ENCODE results near the gene APOBEC3H. TPM values are rescaled to one million over a fixed set of nuclear protein-coding genes. Genes with fewer than 3 reads are reported as not detected.

The APOBEC3H gene
- total RNA-seq, 1 experiment from 2014 or later = not detected

DNA sequence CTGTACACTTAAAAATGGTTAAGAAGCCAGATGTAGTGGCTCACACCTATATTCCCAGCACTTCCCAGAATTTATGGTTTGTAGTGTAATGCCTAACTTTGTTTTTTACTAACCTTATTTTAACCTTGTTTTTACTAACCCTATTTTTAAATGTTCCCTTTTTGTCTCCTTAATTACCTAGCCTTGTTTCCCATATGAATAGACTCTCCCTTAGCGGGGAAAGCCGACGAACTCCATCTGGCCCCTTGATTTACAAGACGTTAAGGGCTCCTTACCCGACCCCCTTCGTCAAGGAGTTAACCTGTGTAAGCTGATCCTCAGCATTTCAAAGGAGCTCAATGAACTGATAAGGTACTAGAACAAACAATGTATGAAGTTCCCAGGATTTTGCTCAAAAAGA lies 17.1 kb downstream of the APOBEC3H start:
- H3K27me3 ChIP-seq = peaks cover 20% of the 10 kb centered on the region; the same call in 1 of the 2 replicates
- no peak overlapping the region for H3K4me3 ChIP-seq

DNA sequence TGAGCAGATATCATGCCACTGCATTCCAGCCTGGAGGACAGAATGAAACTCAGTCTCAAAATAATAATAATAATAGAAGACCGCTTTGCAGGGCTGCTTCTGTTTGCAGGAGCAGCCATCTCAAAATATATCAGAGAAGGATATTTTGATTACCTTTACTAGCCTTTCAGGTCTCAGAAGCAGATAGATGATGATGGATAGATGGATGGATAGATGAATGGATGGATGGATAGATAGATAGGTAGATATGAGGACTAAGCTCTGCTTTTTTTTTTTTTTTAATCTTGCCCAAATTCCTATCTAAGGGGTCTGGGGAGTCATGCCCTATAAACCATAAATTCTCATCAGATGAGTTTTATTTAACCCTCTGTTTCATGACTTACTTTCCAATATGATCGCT lies 18.5 kb downstream of the APOBEC3H start:
- H3K27me3 ChIP-seq = peaks cover 20% of the 10 kb centered on the region; the same call in 1 of the 2 replicates
- no peak for DNase-seq
- H3K4me3 ChIP-seq = no peak overlapping the region
- H3K9me3 ChIP-seq (replicated peaks) = no peaks in the 10 kb centered on the region; the same call in 1 of the 2 replicates
- no peaks in the 10 kb centered on the region for H3K36me3 ChIP-seq
- no peaks in the 10 kb centered on the region for H3K4me1 ChIP-seq
- no peak overlapping the region for H3K27ac ChIP-seq

More for the DNA sequence above, 17.1 kb downstream of the APOBEC3H start:
- no peak for DNase-seq
- no peaks in the 10 kb centered on the region for H3K36me3 ChIP-seq
- no peaks in the 10 kb centered on the region for H3K4me1 ChIP-seq
- H3K27ac ChIP-seq = no peak overlapping the region
- no peaks in the 10 kb centered on the region; the same call in 1 of the 2 replicates for H3K9me3 ChIP-seq (replicated peaks)

DNA sequence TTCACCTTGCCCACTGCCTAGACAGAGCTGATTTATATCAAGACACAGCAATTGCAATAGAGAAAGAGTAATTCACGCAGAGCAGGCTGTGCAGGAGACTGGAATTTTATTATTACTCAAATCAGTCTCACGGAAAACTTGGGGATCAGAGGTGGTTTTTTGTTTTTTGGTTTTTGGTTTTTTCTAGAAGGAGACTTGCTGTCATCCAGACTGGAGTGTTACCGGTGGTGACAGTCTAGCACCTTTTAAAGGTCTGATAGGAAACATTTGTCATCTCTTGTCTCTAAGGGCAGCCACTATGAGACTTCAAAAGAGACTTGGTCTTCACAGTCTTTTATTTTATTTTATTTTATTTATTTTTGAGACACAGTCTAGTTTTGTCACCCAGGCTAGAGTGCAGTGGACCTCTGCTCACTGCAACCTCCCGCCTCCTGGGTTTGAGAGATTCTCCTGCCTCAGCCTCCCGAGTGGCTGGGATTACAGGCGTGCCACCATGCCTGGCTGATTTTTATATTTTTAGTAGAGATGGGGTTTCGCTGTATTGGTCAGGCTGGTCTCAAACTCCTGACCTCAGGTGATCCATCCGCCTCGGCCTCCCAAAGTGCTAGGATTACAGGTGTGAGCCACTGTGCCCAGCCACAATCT lies 19.1 kb downstream of the APOBEC3H start:
- peaks cover 20% of the 10 kb centered on the region; the same call in 1 of the 2 replicates for H3K27me3 ChIP-seq
- no peak overlapping the region for H3K27ac ChIP-seq
- no peak for DNase-seq
- no peaks in the 10 kb centered on the region for H3K36me3 ChIP-seq
- no peaks in the 10 kb centered on the region; the same call in 1 of the 2 replicates for H3K9me3 ChIP-seq (replicated peaks)
- H3K4me1 ChIP-seq = no peaks in the 10 kb centered on the region
- H3K4me3 ChIP-seq = no peak overlapping the region

DNA sequence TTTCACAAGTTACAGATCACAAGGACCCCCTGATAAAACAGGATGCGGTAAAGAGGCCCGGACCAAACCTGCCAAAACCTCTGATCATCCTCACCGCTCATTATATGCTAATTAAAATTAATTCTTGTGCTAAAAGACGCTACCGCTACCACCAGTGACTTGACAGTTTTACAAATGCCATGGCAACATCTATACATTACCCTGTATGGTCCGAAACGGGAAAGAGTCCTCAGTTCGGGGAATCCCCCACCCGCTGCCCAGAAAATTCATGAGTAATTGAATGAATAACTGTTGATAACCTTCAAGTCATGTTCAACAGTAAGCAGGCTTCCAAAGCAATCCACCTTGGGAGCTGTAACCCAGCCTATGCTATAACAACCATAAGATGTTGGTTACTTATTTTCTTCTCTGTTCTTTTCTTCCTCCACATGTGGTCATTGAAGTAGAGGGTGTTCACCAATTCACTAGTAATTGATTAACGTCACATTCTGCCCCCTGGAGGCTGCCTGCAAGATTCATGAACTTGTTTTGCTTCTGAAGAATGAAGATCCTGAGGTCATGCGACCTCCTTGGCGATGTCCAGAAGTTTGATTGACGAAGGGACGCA lies 20.6 kb downstream of the APOBEC3H start:
- no peak overlapping the region for H3K4me3 ChIP-seq
- H3K27me3 ChIP-seq = peaks cover 20% of the 10 kb centered on the region; the same call in 1 of the 2 replicates
- H3K4me1 ChIP-seq = no peaks in the 10 kb centered on the region
- H3K36me3 ChIP-seq = no peaks in the 10 kb centered on the region
- no peaks in the 10 kb centered on the region; the same call in 1 of the 2 replicates for H3K9me3 ChIP-seq (replicated peaks)
- H3K27ac ChIP-seq = no peak overlapping the region
- peak; percentile 25 to 33 for DNase-seq

DNA sequence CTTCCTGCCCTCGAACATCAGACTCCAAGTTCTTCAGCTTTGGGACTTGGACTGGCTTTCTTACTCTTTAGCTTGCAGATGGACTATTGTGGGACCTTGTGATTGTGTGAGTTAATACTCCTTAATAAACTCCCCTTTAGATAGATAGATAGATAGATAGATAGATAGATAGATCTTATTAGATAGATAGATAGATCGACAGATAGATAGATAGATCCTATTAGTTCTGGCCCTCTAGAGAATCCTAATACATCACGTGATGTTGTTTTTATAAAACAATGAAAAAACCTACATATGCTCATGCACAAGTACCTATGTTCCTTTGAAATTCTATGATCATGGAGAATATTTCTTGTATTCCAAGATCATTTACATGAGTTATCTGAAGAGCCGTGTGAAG lies 23.9 kb downstream of the APOBEC3H start:
- Histone ChIP-seq H3K9me3 (replicated peaks) (no peaks in the 10 kb centered on the region), H3K4me1 (no peaks in the 10 kb centered on the region), H3K36me3 (no peaks in the 10 kb centered on the region), H3K27me3 (peaks cover 9% of the 10 kb centered on the region; the same call in 1 of the 2 replicates), H3K4me3 (no peak overlapping the region), H3K27ac (no peak overlapping the region)
- no peak for DNase-seq

DNA sequence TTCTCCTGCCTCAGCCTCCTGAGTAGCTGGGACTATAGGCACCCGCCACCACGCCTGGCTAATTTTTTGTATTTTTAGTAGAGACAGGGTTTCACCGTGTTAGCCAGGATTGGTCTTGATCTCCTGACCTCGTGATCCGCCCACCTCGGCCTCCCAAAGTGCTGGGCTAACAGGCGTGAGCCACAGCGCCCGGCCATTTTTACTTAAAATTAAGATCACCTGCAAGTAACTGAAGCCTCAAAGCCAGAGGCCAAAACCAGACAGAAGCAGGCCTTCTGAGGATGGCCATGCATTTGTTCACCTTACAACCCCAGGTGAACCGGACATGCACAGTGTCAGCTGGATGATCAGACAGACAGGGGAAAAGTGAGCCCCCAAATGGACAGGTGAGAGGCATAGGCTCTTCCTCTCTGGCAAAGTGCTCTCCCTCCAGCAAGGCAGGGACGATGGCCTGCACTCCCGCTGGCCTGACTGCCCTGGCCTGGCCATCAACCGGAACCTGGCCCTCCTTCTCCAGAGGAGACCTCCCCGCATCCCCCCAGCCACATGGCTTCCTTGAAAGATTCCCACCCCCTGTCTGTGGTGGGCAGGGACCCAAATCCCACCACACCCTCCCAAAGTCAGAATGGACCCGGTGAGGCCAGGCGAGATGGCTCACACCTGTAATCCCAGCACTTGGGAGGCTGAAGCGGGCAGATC lies 25.9 kb downstream of the APOBEC3H start:
- Histone ChIP-seq H3K4me1 (no peaks in the 10 kb centered on the region), H3K27me3 (peaks cover under 1% of the 10 kb centered on the region; the same call in 1 of the 2 replicates), H3K36me3 (no peaks in the 10 kb centered on the region), H3K27ac (no peak overlapping the region), H3K4me3 (no peak overlapping the region), H3K9me3 (replicated peaks) (no peaks in the 10 kb centered on the region)
- DNase-seq = no peak

DNA sequence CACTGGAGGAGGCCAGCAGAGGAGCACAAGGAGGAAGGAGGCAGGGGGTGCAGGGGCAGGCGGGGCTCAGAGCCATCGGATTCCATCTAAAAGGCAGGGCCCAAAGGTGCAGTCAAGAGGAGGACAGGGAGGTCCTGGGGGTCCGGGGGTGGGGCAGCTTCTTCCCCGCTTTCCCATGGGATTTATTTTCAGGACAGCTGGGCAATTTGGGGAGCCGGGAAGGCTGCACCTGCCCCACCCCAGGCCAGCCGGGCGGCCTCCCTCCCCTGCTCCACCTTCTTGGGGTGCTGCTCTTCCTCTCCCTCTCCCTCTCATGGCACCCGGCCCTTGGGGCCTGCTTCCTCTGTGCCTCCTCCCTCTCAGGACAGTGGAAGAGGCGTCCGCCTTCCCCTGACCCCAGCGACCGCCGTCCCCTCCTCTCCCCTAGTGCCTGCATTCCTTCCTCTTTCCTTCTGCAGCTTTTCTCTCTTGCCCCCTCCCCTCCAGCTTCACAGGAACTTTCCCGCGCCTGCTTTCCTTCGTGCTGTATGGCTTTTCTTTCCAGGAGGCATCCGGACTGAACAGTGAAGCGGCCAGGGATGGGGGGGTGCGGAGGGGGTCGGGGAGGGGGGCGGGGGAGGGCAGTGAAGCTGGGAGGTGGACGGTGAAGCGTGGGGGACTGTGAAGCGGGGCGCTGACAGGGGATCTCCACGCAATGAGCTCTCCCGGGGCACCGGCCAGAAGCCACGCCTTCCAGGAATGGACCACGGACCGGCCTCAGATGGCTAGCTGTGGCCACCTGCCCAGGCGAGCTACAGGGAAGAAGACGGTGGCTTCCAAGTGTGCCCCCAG lies 26.9 kb downstream of the APOBEC3H start:
- Histone ChIP-seq H3K27me3 (no peaks in the 10 kb centered on the region), H3K27ac (no peak overlapping the region), H3K4me3 (no peak overlapping the region), H3K9me3 (replicated peaks) (no peaks in the 10 kb centered on the region), H3K36me3 (no peaks in the 10 kb centered on the region), H3K4me1 (no peaks in the 10 kb centered on the region)
- no peak for DNase-seq

DNA sequence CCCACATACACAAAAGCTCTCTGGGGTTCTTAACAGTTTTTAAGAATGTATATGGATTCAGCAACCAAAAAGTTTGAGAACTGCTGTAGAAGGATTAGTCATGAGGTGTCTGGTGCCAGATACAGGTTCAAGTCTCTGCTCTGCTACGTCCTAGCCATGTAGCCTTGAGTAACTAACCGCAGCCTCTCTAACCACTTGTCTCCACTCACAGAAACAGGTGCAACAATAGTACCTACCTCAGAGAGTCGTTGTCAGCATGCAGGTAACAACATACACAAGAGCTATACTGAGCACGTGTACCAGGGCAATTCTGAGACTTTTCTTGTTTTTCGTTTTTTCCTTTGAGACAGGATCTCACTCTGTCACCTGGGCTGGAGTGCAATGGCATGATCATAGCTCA lies 28.6 kb downstream of the APOBEC3H start:
- no peaks in the 10 kb centered on the region for H3K4me1 ChIP-seq
- no peak for DNase-seq
- H3K27ac ChIP-seq = no peak overlapping the region
- no peaks in the 10 kb centered on the region for H3K9me3 ChIP-seq (replicated peaks)
- H3K4me3 ChIP-seq = no peak overlapping the region
- no peaks in the 10 kb centered on the region for H3K27me3 ChIP-seq
- no peaks in the 10 kb centered on the region for H3K36me3 ChIP-seq

DNA sequence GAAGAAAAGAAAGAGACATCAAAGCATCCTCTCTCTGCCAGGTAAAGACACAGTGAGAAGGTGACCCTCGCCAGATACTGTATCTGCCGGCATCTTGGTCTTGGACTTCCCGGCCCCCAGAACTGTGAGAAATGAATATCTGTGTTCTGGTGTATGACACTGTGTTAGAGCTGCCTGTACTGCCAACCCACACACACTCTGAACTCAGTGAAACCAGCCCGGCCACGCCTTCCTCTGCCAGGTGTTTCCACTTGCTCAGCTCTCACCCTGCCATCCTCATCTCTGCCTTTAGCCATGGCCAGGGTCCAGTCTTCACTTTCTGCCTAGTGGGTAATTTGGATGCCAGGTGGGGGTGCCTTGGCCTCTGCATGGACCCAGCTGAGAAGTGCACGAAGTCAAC lies 31.5 kb downstream of the APOBEC3H start:
- H3K9me3 ChIP-seq (replicated peaks) = no peaks in the 10 kb centered on the region
- no peak for DNase-seq
- no peaks in the 10 kb centered on the region; the same call in 1 of the 2 replicates for H3K27me3 ChIP-seq
- no peaks in the 10 kb centered on the region for H3K4me1 ChIP-seq
- H3K4me3 ChIP-seq = no peak overlapping the region
- no peak overlapping the region for H3K27ac ChIP-seq
- no peaks in the 10 kb centered on the region for H3K36me3 ChIP-seq

DNA sequence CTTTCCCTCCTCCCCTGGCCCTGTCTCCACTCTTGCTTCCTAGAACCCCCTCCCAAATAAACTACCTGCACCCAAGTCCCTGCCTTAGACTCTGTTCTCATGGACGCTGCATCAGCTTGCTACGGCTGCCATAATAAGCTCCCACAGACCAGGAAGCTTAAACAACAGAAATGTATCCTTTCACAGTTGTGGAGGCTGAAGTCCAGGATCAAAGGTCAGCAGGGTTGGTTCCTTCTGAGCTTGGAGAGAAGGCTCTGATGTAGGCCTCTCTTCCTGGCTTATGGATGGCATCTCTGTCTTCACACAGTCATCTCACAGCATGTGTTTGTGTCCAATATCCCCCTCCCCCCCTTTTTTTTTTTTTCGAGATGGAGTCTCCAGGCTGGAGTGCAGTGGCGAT lies 32.0 kb downstream of the APOBEC3H start:
- no peak for DNase-seq
- Histone ChIP-seq H3K4me1 (no peaks in the 10 kb centered on the region), H3K9me3 (replicated peaks) (no peaks in the 10 kb centered on the region), H3K4me3 (no peak overlapping the region), H3K36me3 (no peaks in the 10 kb centered on the region), H3K27ac (no peak overlapping the region), H3K27me3 (no peaks in the 10 kb centered on the region; the same call in 1 of the 2 replicates)

DNA sequence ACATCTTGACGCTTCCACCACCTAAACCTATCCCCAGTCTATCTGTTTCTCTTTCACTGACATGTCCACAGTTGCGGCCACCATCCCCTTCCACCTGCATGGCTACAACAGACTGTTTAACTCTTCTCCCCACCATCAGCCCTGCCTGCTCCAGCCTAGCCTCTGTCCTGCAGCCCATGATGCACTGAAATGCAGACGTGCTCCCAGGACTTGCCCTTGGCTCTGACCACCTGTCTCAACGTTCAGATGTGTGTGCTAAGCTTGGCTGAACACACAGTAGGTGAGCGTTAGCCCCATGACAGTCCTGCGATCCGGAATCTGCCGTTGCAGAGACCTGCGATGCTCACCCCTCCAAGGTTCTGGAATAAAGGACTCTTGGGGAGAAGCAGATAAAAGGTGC lies 32.7 kb downstream of the APOBEC3H start:
- Histone ChIP-seq H3K27ac (no peak overlapping the region), H3K9me3 (replicated peaks) (no peaks in the 10 kb centered on the region), H3K27me3 (no peaks in the 10 kb centered on the region; the same call in 1 of the 2 replicates), H3K36me3 (no peaks in the 10 kb centered on the region), H3K4me3 (no peak overlapping the region), H3K4me1 (no peaks in the 10 kb centered on the region)
- no peak for DNase-seq

DNA sequence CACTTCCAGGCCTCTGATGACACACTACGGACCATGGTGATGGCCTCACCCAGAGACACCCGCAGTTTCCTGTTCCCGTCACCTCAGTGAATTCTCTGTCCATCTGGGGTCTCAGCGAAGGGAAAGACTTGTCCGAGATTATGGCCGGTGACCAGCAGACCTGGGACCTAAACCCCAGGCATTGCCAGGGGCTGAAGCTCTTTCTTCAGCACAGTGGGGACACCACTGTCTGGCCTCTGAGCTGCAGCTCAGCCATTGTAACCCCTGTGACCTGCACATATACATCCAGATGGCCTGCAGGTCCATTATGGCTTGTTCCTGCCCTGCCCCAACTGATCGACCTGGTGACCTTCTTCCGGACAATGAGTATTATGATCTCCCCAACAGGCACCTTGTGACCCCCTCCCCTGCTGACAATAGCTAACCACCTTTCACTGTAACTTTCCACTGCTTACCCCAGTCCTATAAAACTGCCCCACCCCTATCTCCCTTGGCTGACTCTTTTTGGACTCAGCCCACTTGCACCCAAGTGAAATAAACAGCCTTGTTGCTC lies 33.2 kb downstream of the APOBEC3H start:
- no peaks in the 10 kb centered on the region for H3K36me3 ChIP-seq
- no peaks in the 10 kb centered on the region; the same call in 1 of the 2 replicates for H3K27me3 ChIP-seq
- H3K4me1 ChIP-seq = no peaks in the 10 kb centered on the region
- no peak overlapping the region for H3K27ac ChIP-seq
- no peaks in the 10 kb centered on the region for H3K9me3 ChIP-seq (replicated peaks)
- H3K4me3 ChIP-seq = no peak overlapping the region
- DNase-seq = no peak

DNA sequence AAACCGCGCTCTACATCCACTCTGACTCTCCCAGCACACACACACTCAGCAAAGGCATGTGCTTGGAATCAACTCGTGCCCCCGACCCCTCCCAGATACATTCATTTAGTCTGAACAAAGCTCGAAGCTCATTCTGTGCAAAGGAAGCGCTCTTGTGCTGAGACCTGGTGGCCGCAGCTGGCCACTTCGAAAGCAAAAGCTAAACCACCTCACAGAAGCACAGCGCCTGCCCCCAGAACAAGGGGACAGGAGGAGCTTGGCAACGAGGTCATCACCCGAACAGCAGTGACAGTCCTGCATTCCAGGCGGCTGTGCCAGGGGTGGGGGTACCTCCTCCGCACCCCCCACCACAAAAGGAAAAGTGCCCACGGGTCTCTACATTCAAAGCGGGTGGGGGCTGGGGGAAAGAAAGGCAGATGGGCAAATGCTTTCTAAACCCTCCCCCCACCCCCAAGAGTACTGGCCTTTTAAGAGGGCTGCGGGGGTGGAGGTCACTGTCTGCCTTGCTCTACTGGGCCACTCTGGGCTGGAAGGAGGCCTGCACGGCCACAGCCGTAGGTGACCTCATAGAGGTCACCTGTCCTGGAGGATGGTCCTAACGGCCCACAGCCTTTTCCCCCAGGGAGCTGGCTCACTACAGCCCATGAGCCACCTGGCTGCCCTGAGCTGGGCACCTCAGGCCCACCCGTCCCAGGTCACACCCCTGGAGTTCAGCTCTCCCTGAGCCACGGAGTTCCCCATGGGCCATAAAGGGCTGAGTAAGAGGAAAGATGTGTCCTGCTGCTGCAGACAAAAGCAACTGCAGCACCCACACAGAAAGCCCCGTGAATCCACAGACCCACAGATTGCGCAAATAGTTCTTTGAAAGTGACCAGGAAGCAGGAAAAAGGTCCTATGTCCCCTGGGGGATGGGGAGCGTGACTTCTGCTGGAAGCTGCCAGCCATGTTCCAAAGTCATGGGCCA lies 34.1 kb downstream of the APOBEC3H start:
- no peak overlapping the region for H3K4me3 ChIP-seq
- no peaks in the 10 kb centered on the region for H3K9me3 ChIP-seq (replicated peaks)
- no peaks in the 10 kb centered on the region; the same call in none of the 2 replicates for H3K27me3 ChIP-seq
- no peaks in the 10 kb centered on the region for H3K4me1 ChIP-seq
- H3K27ac ChIP-seq = no peak overlapping the region
- no peaks in the 10 kb centered on the region for H3K36me3 ChIP-seq
- no peak for DNase-seq
